ENCODE measurements around the gene MAST4.

DNA sequence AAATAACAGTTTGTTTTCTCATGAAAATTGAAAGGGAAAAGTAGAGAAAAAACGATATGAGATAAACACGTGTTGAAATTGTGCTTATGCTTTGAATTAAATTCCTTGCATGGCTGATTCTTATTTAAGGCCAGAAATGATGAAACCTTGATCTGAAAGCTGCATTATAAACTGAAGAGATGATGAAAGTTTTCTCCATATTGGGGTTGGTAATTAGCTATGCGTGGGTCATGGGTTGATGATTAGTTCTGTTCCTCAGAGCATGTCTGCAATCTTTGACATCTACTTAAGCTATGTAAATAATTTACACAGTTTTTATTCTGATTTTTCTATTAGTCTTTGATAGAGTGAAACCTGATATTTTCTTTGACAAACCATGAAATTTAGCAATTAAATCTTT lies 336.3 kb downstream of the MAST4 start:
- no peak for TF ChIP-seq CHD2 (IDR thresholded peaks at IDR 0.05; ENCODE audit: low read length, partially characterized antibody)
- TF ChIP-seq, protein P1, sequence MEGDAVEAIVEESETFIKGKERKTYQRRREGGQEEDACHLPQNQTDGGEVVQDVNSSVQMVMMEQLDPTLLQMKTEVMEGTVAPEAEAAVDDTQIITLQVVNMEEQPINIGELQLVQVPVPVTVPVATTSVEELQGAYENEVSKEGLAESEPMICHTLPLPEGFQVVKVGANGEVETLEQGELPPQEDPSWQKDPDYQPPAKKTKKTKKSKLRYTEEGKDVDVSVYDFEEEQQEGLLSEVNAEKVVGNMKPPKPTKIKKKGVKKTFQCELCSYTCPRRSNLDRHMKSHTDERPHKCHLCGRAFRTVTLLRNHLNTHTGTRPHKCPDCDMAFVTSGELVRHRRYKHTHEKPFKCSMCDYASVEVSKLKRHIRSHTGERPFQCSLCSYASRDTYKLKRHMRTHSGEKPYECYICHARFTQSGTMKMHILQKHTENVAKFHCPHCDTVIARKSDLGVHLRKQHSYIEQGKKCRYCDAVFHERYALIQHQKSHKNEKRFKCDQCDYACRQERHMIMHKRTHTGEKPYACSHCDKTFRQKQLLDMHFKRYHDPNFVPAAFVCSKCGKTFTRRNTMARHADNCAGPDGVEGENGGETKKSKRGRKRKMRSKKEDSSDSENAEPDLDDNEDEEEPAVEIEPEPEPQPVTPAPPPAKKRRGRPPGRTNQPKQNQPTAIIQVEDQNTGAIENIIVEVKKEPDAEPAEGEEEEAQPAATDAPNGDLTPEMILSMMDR (IDR thresholded peaks at IDR 0.05) = no peak
- TF ChIP-seq POLR2A (IDR thresholded peaks at IDR 0.05; ENCODE audit: low read length) = no peak
- TF ChIP-seq, protein P2, sequence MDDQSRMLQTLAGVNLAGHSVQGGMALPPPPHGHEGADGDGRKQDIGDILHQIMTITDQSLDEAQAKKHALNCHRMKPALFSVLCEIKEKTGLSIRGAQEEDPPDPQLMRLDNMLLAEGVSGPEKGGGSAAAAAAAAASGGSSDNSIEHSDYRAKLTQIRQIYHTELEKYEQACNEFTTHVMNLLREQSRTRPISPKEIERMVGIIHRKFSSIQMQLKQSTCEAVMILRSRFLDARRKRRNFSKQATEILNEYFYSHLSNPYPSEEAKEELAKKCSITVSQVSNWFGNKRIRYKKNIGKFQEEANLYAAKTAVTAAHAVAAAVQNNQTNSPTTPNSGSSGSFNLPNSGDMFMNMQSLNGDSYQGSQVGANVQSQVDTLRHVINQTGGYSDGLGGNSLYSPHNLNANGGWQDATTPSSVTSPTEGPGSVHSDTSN (IDR thresholded peaks at IDR 0.05) = no peak

All from A549 (cell line).